AG09319 (cell line): ENCODE data around the gene MAN2C1.

ENCODE experiments used
- DNase-seq: peaks from one replicate; pipeline ENCODE4 v3.0.0-alpha.2; 2010; ENCODE audit warnings: low read depth; ENCODE audit errors: extremely low read depth
- TF ChIP-seq, protein P1 (sequence below): IDR thresholded peaks from 2 replicates; pipeline ENCODE4 v1.5.1; 2011; ENCODE audit warnings: low read depth, mild to moderate bottlenecking, inconsistent platforms, low read length, moderate library complexity

The MAN2C1 gene

DNA sequence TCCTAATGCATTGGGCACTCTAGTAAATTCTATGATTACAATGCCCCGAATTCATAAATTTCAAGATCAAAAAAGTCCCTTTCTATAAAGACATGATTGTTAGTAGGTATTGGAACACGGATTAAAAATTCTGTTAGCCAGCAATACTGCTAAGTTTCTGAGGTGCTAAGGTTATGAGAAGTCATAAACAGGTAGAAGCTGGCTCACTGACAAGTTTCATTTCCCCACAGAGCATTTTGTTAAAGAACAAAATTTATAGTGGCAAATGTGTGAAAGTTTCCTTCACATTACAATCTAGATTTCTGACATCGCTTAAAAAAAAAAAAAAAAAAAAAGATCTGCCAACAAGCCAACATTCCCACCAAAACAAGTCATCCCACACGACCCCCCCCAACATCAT lies 12.4 kb upstream of the MAN2C1 start:
- TF ChIP-seq, protein P1, sequence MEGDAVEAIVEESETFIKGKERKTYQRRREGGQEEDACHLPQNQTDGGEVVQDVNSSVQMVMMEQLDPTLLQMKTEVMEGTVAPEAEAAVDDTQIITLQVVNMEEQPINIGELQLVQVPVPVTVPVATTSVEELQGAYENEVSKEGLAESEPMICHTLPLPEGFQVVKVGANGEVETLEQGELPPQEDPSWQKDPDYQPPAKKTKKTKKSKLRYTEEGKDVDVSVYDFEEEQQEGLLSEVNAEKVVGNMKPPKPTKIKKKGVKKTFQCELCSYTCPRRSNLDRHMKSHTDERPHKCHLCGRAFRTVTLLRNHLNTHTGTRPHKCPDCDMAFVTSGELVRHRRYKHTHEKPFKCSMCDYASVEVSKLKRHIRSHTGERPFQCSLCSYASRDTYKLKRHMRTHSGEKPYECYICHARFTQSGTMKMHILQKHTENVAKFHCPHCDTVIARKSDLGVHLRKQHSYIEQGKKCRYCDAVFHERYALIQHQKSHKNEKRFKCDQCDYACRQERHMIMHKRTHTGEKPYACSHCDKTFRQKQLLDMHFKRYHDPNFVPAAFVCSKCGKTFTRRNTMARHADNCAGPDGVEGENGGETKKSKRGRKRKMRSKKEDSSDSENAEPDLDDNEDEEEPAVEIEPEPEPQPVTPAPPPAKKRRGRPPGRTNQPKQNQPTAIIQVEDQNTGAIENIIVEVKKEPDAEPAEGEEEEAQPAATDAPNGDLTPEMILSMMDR, result no peak
- no peak for DNase-seq

GRCh38 chr15:75371901-75372688 lies 3.7 kb upstream of the MAN2C1 start:
- DNase-seq, result no peak

DNA sequence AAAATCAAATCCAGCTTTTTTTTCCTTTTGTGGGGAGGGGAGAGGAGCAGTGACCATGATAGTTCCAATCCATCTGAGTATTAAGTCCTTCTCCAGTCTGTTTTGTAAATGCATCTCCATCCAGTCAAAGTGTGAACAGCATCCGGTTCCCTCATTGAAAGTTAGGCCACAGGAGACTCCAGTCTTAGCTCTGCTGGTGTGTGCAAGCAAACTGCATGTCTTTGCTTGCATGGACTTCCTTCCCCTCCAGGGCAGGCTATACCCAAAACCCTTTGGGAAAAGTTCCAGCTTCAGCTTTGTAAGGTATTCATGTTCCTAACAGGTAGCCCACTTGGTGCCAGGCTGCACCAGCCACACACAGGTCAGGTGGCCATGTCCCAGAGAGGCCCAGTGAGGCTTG lies 3.1 kb upstream of the MAN2C1 start:
- TF ChIP-seq, protein P1, result no peak
- no peak for DNase-seq

More at GRCh38 chr15:75371901-75372688, 3.7 kb upstream of the MAN2C1 start:
- TF ChIP-seq, protein P1, result no peak

- TF ChIP-seq, protein P1, result no peak
- DNase-seq, result no peak
These were observed 1.6 kb upstream of the MAN2C1 start for GRCh38 chr15:75369897-75370581.

GRCh38 chr15:75368689-75369239 lies 357 bp upstream of the MAN2C1 start:
- DNase-seq, result no peak

GRCh38 chr15:75367406-75367912 lies 948 bp downstream of the MAN2C1 start:
- TF ChIP-seq, protein P1, result no peak
- no peak for DNase-seq

More at GRCh38 chr15:75368689-75369239, 357 bp upstream of the MAN2C1 start:
- TF ChIP-seq, protein P1, result no peak

GRCh38 chr15:75367006-75367405 lies 1.4 kb downstream of the MAN2C1 start:
- TF ChIP-seq, protein P1, result no peak
- no peak for DNase-seq
